ENCODE results near the gene NAAA. TPM values are rescaled to one million over a fixed set of nuclear protein-coding genes. Genes with fewer than 3 reads are reported as not detected.

Gene NAAA
- total RNA-seq: 16.3 and 20.3 TPM in 2 replicates

GRCh38 chr4:75940692-75941253 lies at the start of gene NAAA:
TSS of gene NAAA (minus strand) at chr4:75941013. CDS start at chr4:75940949, 64 bp downstream.

GRCh38 chr4:75902352-75902751 lies 38.5 kb downstream of the NAAA start, which contains the start of gene PPEF2:
TSS of gene PPEF2 (minus strand) at chr4:75902452. CDS start at chr4:75896325, 6,127 bp downstream.

Other genes starting within 250 kb of the NAAA start
- gene USO1, start 216.4 kb downstream of the NAAA start, total RNA-seq: 67.3 and 85.4 TPM in 2 replicates
- not detected in 2 replicates for gene PPEF2, start 38.6 kb downstream of the NAAA start, total RNA-seq
- gene SDAD1, start 49.9 kb upstream of the NAAA start, total RNA-seq: 19.7 and 20.2 TPM in 2 replicates
- not detected in 2 replicates for gene CXCL9, start 66.5 kb upstream of the NAAA start, total RNA-seq
- 0.09 TPM in 2 replicates for gene CXCL10, start 82.5 kb upstream of the NAAA start, total RNA-seq
- 0.66 and 0.99 TPM in 2 replicates for gene CXCL11, start 95.1 kb upstream of the NAAA start, total RNA-seq
- gene ART3, start 133.7 kb upstream of the NAAA start, total RNA-seq: under 0.01 TPM in 1 of 2 replicates, not detected in the other
- 47.5 and 49.2 TPM in 2 replicates for gene NUP54, start 207.4 kb upstream of the NAAA start, total RNA-seq